Activated naive CD4-positive, alpha-beta T cell treated with anti-CD3 and anti-CD28 coated beads, Interleukin-2, amount 50 U/mL, for 72 hours (primary cell): ENCODE results near the gene AP1S2. TPM values are rescaled to one million over a fixed set of nuclear protein-coding genes. Genes with fewer than 3 reads are reported as not detected.

Experiments
- ATAC-seq, 2 donors: fragments of 150-1000 bp; cut with Tn5 transposase; 2 replicates each; pipeline ENCODE4 v1.10.0; 2021; ENCODE audit warnings: mild to moderate bottlenecking in 2 of 2, moderate library complexity in 2 of 2
- DNase-seq, 2 donors: peaks; one replicate each; pipeline ENCODE4 v3.0.0; 2021 to 2022; ENCODE audit warnings: low spot score in 2 of 2
- H3K27ac Mint-ChIP-seq, 2 donors: one replicate each; pipeline ENCODE4 v1.8.0; 2022; ENCODE audit warnings: mild to moderate bottlenecking in 2 of 2, mixed read lengths in 2 of 2
- H3K36me3 Mint-ChIP-seq, 2 donors: one replicate each; pipeline ENCODE4 v1.8.0; 2022; ENCODE audit warnings: mixed read lengths in 2 of 2
- H3K9me3 Mint-ChIP-seq, 2 donors: one replicate each; pipeline ENCODE4 v1.8.0; 2022; ENCODE audit warnings: mixed read lengths in 2 of 2
- total RNA-seq, 2 donors: library from RNA; stranded (reverse); gene quantifications; one replicate each; pipeline ENCODE4 v1.2.3, GENCODE V29; 2022

AP1S2 gene
- total RNA-seq, 2 donors from 2014 or later, result 21.6 to 23.8 TPM

DNA sequence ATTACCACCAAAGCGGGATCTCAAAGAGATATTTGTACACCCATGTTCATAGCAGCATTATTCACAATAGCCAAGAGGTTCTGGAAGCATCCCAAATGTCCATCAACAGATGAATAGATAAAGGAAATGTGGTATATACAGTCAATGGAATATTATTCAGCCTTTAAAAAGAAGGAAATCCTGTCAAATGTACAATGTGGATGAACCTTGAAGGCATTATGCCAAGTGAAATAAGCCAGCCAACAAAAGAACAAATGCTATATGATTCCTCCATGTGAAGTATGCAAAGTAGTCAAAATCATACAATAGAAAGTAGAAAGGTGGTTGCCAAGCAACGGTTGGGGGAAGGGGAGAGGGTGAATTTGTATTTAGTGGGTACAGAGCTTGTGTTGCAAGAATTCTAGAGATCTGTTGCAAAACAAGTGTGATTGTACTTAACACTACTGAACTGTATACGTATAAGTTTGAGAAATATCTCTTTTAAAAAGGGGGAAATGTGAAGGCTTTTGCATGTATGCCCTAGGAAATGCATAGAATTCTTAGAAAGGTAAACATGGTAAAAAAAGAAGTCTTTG is 69.3 kb downstream of the AP1S2 start:
- DNase-seq, result no peak
- no peak for ATAC-seq
- no peaks in the 10 kb centered on the region for H3K9me3 Mint-ChIP-seq
- H3K36me3 Mint-ChIP-seq, result peaks cover 7 to 9% of the 10 kb centered on the region in 2 donors
- no peak overlapping the region for H3K27ac Mint-ChIP-seq

DNA sequence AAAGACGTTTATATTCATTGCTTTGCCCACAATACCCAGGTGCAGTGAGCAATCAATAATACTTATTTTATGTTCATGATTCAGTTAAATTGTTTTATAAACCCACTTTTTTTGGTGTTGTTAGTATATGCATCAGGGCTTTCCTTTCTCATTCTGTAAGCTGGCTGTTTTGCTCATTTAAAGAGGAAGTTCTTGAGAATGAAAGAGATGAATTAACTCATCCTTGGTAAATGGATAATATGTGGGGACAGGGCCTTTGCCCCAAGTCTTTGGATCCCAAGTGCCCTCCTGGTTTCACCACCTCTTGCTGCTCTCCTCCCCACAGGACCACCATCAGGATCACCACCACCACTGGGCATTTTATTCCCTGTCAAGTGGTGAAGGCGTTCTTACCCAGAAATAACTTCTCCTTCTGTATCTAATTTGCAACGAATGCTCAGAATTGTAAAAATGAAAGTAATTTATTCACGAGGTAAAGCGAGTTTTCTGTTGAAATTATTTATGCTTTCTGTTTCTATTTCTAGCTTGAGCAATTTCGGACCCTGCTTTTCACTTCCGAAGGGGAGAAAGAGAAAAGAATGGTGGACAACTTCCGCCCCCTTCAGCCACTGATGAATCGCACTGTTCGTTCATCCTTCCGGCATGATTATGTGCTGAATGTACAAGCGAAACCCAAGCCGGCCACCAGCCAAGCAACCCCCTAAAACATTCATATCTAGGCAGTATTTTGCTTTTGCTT is 72.5 kb downstream of the AP1S2 start:
- no peaks in the 10 kb centered on the region for H3K9me3 Mint-ChIP-seq
- DNase-seq, result no peak
- peaks cover 7 to 9% of the 10 kb centered on the region in 2 donors for H3K36me3 Mint-ChIP-seq
- peak overlapping the region; percentile 94 to 97 for H3K27ac Mint-ChIP-seq
- peak in 1 of 2 donors; percentile 61 for ATAC-seq

Other genes starting within 250 kb of the AP1S2 start
- gene CLTRN, start 190.0 kb downstream of the AP1S2 start, total RNA-seq, result 1 to 10 TPM in 1 of 2 donors, not detected in 1; 1.0 TPM
- gene CA5B, start 116.5 kb downstream of the AP1S2 start, total RNA-seq, result 10 to 100 TPM; 12.4 to 15.4 TPM
- 10 to 100 TPM; 12.3 to 16.9 TPM for gene ZRSR2, start 64.3 kb downstream of the AP1S2 start, total RNA-seq